OCI-M2 (cell line): ENCODE data around the gene RABL2B.

Experiments used
- DNase-seq: peaks from one replicate; lab custom pipeline; 2025; ENCODE audit not compliant: unreplicated experiment; lab: John Stamatoyannopoulos, UW

The RABL2B gene

GRCh38 chr22:50722716-50723428 is 60.6 kb downstream of the RABL2B start:
- DNase-seq, result no peak

- no peak for DNase-seq
Observed at GRCh38 chr22:50722048-50722701, 61.3 kb downstream of the RABL2B start.

DNA sequence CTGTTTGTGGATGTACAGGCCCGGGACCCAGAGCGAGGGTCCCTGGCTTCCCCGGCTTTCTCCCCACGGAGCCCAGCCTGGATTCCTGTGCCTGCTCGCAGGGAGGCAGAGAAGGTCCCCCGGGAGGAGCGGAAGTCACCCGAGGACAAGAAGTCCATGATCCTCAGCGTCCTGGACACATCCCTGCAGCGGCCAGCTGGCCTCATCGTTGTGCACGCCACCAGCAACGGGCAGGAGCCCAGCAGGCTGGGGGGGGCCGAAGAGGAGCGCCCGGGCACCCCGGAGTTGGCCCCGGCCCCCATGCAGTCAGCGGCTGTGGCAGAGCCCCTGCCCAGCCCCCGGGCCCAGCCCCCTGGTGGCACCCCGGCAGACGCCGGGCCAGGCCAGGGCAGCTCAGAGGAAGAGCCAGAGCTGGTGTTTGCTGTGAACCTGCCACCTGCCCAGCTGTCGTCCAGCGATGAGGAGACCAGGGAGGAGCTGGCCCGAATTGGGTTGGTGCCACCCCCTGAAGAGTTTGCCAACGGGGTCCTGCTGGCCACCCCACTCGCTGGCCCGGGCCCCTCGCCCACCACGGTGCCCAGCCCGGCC is 62.1 kb downstream of the RABL2B start:
- no peak for DNase-seq

DNA sequence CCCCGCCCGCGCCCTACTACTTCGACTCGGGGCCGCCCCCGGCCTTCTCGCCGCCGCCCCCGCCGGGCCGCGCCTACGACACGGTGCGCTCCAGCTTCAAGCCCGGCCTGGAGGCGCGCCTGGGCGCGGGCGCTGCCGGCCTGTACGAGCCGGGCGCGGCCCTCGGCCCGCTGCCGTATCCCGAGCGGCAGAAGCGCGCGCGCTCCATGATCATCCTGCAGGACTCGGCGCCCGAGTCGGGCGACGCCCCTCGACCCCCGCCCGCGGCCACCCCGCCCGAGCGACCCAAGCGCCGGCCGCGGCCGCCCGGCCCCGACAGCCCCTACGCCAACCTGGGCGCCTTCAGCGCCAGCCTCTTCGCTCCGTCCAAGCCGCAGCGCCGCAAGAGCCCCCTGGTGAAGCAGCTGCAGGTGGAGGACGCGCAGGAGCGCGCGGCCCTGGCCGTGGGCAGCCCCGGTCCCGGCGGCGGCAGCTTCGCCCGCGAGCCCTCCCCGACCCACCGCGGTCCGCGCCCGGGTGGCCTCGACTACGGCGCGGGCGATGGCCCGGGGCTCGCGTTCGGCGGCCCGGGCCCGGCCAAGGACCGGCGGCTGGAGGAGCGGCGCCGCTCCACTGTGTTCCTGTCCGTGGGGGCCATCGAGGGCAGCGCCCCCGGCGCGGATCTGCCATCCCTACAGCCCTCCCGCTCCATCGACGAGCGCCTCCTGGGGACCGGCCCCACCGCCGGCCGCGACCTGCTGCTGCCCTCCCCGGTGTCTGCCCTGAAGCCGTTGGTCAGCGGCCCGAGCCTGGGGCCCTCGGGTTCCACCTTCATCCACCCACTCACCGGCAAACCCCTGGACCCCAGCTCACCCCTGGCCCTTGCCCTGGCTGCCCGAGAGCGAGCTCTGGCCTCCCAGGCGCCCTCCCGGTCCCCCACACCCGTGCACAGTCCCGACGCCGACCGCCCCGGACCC is 62.9 kb downstream of the RABL2B start:
- DNase-seq, result no peak

DNA sequence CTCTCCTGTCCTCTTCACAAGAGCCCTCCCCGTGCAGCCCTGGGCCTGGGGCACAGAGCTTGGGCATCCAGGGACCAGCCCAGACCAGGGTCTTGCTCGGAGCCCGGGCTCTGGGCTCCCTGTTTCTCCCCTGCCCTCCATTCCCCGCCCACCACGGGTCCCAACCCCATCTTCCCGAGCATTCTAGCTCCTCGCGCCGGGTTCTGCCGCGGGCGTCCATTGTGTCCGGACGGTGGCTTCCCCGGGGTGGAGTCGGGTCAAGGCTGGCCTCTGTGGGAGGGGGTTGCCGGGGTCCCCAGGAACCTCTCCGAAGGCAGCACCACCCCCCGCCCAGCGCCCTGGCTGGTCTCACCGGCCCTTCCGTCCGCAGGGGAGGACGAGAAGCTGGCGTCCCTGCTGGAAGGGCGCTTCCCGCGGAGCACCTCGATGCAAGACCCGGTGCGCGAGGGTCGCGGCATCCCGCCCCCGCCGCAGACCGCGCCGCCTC is 63.6 kb downstream of the RABL2B start:
- no peak for DNase-seq

- no peak for DNase-seq
Observed at GRCh38 chr22:50718352-50718709, 65.1 kb downstream of the RABL2B start.

DNA sequence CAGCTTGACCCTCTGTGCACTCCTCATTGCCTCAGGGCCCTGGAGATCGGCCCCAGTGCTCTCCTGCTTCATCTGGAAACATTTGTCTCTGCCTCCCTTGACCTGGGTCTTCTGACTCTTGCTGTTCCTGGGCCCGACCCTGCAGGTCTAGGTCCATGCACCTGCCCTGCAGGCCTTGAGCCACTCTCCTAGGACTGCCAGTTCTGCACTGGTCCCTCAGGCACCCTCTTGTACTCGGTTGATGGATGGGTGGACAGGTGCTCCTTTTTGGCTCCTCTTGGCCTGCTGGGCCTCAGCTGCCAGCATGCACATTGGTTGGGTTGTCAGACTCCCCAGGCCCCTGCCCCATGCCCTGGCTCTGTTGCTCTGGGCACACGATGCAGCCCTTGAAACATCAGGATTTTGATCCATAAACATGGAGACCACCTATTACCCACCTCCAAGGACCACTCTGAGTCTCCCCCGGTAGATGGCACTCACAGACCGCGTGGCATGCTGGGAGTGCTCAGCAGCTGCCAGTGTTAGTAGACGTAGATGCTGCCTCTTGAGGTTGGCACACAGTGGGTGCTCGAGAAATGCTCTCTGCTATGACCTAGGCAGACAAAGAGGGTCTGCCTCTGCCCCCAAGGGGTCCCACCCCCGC is 65.6 kb downstream of the RABL2B start:
- no peak for DNase-seq
